Vagina (tissue), 2 donors: ENCODE data around the gene TIMM8B.

Experiments
- POLR2A ChIP-seq, 2 donors: fragments of 450-650 bp; IDR thresholded peaks; one replicate each; pipeline ENCODE4 v1.6.1; 2017; ENCODE audit warnings: antibody characterized with exemption in 2 of 2, mild to moderate bottlenecking in 2 of 2, moderate library complexity in 2 of 2
- TF ChIP-seq, protein P1 (sequence below), 3 experiments: fragments of 450-650 bp in 2 of 3; fragments of 200-600 bp in 1 of 3; sonication (generic) in 1 of 3; IDR thresholded peaks; one replicate each; pipeline ENCODE4 v1.5.1; 2017 to 2019; ENCODE audit warnings: antibody characterized with exemption in 3 of 3, mild to moderate bottlenecking in 2 of 3, moderate library complexity in 2 of 3

DNA sequence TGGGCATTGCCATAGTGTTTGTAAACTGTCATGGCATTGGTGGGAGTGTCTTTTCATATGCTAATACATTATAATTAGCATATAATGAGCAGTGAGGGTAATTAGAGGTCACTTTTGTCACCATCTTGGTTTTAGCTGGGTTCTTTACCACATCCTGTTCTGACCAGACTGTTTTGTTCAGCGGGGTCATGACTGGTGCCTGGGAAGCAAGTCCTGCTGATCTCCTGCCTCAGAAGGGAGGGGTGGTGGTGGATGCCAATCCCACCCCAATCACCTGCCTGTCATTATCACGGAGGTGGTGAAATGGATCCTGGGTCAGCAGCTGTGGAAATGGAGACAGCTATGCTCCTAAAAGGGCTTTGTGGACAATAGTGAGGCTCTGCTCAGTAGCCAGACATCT, 46.2 kb upstream of the TIMM8B start:
- TF ChIP-seq POLR2A (IDR thresholded peaks at IDR 0.05) = no peak
- TF ChIP-seq, protein P1, sequence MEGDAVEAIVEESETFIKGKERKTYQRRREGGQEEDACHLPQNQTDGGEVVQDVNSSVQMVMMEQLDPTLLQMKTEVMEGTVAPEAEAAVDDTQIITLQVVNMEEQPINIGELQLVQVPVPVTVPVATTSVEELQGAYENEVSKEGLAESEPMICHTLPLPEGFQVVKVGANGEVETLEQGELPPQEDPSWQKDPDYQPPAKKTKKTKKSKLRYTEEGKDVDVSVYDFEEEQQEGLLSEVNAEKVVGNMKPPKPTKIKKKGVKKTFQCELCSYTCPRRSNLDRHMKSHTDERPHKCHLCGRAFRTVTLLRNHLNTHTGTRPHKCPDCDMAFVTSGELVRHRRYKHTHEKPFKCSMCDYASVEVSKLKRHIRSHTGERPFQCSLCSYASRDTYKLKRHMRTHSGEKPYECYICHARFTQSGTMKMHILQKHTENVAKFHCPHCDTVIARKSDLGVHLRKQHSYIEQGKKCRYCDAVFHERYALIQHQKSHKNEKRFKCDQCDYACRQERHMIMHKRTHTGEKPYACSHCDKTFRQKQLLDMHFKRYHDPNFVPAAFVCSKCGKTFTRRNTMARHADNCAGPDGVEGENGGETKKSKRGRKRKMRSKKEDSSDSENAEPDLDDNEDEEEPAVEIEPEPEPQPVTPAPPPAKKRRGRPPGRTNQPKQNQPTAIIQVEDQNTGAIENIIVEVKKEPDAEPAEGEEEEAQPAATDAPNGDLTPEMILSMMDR (IDR thresholded peaks at IDR 0.05) = no peak
